Measurements from ENCODE around the gene TMEM245.

GRCh38 chr9:109037946-109038715 lies 81.6 kb downstream of the TMEM245 start:
- no peak for TF ChIP-seq SP1 (IDR thresholded peaks at IDR 0.05; ENCODE audit: low read depth)
- no peak for TF ChIP-seq CTCF (IDR thresholded peaks at IDR 0.05 in 2 of 3, conservative IDR thresholded peaks at IDR 0.05 in 1 of 3; ENCODE audit: borderline replicate concordance in 1 of 3, insufficient read depth in 1 of 3, low read depth in 2 of 3, low read length in 2 of 3)
- no peak for TF ChIP-seq POLR2A (IDR thresholded peaks at IDR 0.05; ENCODE audit: borderline replicate concordance, extremely low read depth, insufficient read depth, insufficient read length)
- no peak for TF ChIP-seq SRF (IDR thresholded peaks at IDR 0.05; ENCODE audit: low read depth)
- TF ChIP-seq, protein P1, sequence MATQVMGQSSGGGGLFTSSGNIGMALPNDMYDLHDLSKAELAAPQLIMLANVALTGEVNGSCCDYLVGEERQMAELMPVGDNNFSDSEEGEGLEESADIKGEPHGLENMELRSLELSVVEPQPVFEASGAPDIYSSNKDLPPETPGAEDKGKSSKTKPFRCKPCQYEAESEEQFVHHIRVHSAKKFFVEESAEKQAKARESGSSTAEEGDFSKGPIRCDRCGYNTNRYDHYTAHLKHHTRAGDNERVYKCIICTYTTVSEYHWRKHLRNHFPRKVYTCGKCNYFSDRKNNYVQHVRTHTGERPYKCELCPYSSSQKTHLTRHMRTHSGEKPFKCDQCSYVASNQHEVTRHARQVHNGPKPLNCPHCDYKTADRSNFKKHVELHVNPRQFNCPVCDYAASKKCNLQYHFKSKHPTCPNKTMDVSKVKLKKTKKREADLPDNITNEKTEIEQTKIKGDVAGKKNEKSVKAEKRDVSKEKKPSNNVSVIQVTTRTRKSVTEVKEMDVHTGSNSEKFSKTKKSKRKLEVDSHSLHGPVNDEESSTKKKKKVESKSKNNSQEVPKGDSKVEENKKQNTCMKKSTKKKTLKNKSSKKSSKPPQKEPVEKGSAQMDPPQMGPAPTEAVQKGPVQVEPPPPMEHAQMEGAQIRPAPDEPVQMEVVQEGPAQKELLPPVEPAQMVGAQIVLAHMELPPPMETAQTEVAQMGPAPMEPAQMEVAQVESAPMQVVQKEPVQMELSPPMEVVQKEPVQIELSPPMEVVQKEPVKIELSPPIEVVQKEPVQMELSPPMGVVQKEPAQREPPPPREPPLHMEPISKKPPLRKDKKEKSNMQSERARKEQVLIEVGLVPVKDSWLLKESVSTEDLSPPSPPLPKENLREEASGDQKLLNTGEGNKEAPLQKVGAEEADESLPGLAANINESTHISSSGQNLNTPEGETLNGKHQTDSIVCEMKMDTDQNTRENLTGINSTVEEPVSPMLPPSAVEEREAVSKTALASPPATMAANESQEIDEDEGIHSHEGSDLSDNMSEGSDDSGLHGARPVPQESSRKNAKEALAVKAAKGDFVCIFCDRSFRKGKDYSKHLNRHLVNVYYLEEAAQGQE (IDR thresholded peaks at IDR 0.05; ENCODE audit: low read depth) = no peak
- TF ChIP-seq POLR2AphosphoS5 (IDR thresholded peaks at IDR 0.05; ENCODE audit: low read depth, low read length) = no peak
- no peak for TF ChIP-seq CBX3 (IDR thresholded peaks at IDR 0.05; ENCODE audit: low read depth)
